HEK293T (cell line): ENCODE data around the gene PPM1J.

Experiments
- ARNT ChIP-seq: fragments of 450-650 bp; IDR thresholded peaks from 2 replicates; pipeline ENCODE4 v1.6.1; 2017; ENCODE audit warnings: mild to moderate bottlenecking
- BHLHE40 ChIP-seq: fragments of 450-650 bp; IDR thresholded peaks from 2 replicates; pipeline ENCODE4 v1.6.1; 2016; ENCODE audit warnings: mild to moderate bottlenecking, moderate library complexity, borderline replicate concordance
- ELF4 ChIP-seq: fragments of 450-650 bp; IDR thresholded peaks from 2 replicates; pipeline ENCODE4 v1.6.1; 2017; ENCODE audit warnings: antibody characterized with exemption
- FOXA1 ChIP-seq: fragments of 450-650 bp; IDR thresholded peaks from 2 replicates; pipeline ENCODE4 v1.6.1; 2016; ENCODE audit warnings: mild to moderate bottlenecking
- HDGF ChIP-seq: fragments of 450-650 bp; IDR thresholded peaks from 2 replicates; pipeline ENCODE4 v1.6.1; 2017; ENCODE audit warnings: antibody characterized with exemption, borderline replicate concordance
- L3MBTL2 ChIP-seq: fragments of 450-650 bp; conservative IDR thresholded peaks from 2 replicates; pipeline ENCODE4 v1.6.1; 2016; ENCODE audit warnings: mild to moderate bottlenecking
- LEF1 ChIP-seq: fragments of 450-650 bp; IDR thresholded peaks from 2 replicates; pipeline ENCODE4 v1.6.1; 2017; ENCODE audit warnings: mild to moderate bottlenecking, borderline replicate concordance
- NFRKB ChIP-seq: fragments of 450-650 bp; IDR thresholded peaks from 2 replicates; pipeline ENCODE4 v1.6.1; 2016; ENCODE audit warnings: mild to moderate bottlenecking, moderate library complexity
- SP1 ChIP-seq: fragments of 450-650 bp; IDR thresholded peaks from 2 replicates; pipeline ENCODE4 v1.6.1; 2017
- SUZ12 ChIP-seq: fragments of 450-650 bp; IDR thresholded peaks from 2 replicates; pipeline ENCODE4 v1.6.1; 2016; ENCODE audit warnings: mild to moderate bottlenecking
- TARDBP ChIP-seq: fragments of 450-650 bp; IDR thresholded peaks from 2 replicates; pipeline ENCODE4 v1.6.1; 2016

DNA sequence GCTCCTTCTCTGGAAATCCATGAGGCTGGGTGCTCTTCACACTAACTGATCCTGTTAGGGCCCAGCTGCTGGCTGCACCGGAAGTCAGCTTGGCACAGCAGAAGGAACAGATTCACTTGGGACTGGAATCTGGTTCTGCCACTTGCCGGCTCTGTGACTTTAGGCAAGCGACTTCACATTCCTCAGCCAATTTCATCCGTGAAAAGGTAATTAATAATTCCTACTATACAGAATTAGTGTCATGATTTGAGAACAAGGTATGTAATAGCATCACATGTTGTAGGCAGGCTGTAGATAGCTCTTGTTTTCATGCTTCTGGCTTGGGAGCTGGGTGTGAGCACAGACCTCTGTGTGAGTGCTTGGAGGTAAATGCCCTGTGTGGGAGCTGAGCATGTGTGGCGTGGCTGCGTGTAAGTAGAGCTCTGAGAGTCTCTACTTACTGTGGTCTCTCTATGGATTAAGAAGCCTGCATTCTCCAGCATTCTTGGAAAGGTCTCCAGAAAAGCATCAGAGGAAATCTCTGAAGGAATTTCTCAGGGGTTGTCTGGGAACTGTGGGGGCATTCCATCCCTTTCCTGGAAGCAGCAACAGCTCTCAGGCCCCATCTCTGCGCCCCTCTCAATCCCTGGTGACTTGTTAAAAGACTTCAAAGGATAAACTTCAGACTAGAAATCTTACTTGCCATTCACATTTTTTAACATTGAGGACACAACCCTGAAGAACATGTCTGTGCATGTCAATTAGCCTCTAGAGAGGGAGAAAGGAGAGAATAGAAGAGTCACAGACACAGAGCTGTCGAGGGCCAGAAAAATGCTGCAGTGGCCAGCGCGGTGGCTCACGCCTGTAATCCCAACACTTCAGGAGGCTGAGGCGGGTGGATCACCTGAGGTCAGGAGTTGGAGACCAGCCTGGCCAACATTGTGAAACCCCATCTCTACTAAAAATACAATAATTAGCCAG is 47.7 kb upstream of the PPM1J start:
- TF ChIP-seq LEF1 (no peak), SP1 (no peak), L3MBTL2 (no peak), TARDBP (no peak), SUZ12 (no peak), ELF4 (no peak), BHLHE40 (no peak), NFRKB (no peak), ARNT (no peak), FOXA1 (no peak), HDGF (no peak)
